Measurements from ENCODE around the gene CNBD2.
A peak's percentile ranks its signal among the peaks of the same experiment; 100 is the strongest.
"Not testable (repeated sequence)": the region's sequence is repeated elsewhere in the genome, so short reads cannot be mapped to it uniquely, and the experiment has no call there.

The CNBD2 gene

DNA sequence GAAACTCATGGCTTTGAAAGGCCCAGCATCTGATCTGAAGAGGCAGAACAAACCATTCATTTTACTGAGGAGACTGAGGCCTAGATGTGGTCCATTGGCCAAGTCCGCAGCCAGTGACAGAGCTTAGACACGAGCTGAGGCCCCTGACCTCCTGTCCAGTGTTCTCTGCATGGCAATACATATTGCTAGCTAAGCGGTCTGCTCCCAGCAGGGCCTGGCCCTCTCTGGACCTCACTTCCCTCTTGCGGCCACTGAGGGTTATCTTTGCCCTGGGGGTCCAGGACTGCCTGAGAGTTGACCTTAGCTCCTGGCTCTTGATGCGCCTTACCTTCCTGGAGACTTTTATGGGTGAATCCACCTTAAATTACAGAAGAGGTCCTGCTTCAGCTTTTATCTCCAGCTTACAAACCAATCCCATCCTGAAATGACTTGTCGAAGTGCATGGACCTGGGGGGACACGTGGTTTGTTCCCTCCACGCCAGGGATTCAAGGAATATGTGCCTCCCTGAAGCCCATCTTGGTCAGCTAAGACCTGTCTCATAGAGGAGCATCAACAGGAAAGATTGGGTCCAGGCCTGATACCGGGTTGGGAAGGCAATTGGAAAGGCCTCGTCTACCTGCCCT is 75.6 kb downstream of the CNBD2 start:
- DNase-seq (ENCODE audit: low read depth): no peak
- H3K4me3 ChIP-seq (ENCODE audit: low read length): no peak overlapping the region
- TF ChIP-seq, protein P1, sequence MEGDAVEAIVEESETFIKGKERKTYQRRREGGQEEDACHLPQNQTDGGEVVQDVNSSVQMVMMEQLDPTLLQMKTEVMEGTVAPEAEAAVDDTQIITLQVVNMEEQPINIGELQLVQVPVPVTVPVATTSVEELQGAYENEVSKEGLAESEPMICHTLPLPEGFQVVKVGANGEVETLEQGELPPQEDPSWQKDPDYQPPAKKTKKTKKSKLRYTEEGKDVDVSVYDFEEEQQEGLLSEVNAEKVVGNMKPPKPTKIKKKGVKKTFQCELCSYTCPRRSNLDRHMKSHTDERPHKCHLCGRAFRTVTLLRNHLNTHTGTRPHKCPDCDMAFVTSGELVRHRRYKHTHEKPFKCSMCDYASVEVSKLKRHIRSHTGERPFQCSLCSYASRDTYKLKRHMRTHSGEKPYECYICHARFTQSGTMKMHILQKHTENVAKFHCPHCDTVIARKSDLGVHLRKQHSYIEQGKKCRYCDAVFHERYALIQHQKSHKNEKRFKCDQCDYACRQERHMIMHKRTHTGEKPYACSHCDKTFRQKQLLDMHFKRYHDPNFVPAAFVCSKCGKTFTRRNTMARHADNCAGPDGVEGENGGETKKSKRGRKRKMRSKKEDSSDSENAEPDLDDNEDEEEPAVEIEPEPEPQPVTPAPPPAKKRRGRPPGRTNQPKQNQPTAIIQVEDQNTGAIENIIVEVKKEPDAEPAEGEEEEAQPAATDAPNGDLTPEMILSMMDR (conservative IDR thresholded peaks at IDR 0.05; ENCODE audit: low read length): no peak

DNA sequence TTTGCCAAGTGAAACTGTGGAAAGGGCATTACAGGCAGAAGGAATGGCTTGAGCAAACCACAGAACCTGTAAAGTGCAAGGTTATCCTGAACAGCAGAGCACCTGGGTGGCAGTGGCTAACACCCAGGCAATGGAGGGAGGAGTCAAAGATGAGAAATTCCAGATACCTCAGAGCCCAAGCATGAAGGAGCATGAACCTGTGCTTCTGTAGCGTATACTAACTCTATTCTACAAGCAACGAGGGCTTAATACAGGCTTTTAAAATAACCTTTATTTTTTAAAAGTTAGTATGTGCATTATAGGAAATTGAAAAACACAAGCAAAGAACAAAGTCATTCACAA is 77.0 kb downstream of the CNBD2 start:
- TF ChIP-seq, protein P1 (conservative IDR thresholded peaks at IDR 0.05; ENCODE audit: low read length): no peak
- H3K4me3 ChIP-seq (ENCODE audit: low read length): no peak overlapping the region
- DNase-seq (ENCODE audit: low read depth): no peak

DNA sequence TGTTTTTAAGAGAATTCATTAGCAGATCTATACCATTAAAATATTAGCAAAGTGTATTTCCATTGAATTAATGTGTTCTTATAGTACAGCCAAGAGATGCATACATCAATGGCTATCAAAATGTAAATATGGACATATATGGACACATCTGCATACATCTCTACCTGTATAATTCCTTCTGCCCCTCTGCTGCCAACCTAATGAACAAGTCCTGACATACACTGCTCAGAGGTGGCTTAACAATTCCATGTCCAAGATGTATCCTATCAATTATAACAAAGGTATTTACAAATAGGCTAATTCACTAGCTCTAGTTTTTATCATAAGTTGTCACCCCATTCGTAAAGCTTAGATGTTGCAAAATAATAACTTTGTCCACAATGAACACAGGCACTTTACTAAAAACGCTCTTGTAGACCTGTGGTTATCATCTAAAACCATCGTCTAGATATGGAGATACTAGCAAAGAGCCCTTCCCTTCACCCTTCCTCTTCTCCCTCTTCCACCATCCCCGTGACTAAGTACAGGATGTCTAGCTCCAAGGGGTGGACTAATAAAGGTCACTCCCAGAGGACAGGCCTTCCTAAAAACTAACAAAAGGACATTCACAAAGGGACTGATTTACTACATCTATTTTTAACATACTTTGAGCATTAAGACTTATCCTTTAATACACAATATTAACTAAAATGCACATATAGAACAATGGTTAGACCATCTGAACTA is 77.8 kb downstream of the CNBD2 start:
- not testable (repeated sequence) for H3K4me3 ChIP-seq (ENCODE audit: low read length); DNase-seq (ENCODE audit: low read depth)

DNA sequence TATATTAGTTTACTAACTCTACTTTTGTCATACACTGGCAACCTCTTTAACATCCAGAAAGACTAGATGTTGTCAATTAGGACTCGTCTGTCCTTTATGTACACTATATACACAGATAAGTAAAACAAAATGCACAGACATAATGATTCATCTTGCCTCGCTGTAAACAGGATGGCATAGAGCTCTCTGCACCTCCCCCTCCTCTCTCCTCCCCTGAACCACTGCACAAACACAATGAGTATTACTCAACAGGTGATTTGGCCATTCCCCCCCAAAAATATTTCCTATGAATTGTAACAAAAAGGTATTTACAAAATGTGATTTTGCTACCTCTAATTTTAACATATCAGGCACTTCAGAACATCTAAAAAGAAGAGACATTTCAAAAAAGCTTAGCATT is 81.0 kb downstream of the CNBD2 start:
- not testable (repeated sequence) for DNase-seq (ENCODE audit: low read depth)
- peak overlapping the region; percentile 61 for H3K4me3 ChIP-seq (ENCODE audit: low read length)

DNA sequence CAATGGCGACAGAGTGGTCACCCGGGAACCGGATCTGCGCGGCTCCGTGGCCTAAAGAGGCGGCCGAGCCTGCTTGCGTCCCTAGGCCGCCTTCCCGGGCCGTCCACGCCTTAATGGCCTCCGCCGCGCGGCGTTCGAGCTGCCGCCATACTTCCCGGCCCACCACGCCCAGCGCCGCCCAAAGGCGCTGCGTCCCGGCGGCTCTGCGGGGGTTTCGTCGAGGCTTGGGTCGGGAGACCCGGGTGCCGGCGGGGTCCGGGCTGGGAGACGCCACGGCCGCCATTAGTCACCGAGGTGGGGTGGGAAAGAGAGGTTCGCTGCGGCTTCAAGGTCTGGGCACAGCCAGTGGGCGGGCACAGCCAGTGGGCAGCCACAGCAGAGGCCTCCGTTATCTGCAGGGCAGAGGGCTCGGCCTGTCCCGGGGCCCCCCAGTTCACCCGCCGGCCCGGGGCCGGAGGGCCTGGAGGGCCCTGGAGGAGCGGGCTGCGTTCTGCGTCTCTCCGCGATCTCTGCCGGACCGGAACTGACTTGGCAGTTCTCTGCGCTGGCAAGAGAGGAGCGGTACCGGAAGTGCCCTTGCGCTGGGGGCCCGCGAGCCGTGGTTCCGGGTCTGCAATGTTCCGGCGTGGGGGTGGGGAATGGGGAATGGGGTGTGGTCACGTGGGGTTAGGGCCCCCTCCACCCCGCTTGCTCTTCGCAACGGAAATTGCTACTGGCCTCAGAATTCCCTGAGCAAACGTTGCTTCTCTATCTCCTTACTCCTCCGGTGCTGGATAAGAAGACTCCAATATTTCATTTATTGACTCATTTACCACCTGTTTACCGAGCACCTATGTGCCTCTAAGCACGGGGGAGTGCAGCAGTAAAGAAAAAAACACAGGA is 82.3 kb downstream of the CNBD2 start:
- peak overlapping the region; percentile 76 for H3K4me3 ChIP-seq (ENCODE audit: low read length)
- DNase-seq (ENCODE audit: low read depth): peak; percentile 86
- TF ChIP-seq, protein P1 (conservative IDR thresholded peaks at IDR 0.05; ENCODE audit: low read length): no peak

DNA sequence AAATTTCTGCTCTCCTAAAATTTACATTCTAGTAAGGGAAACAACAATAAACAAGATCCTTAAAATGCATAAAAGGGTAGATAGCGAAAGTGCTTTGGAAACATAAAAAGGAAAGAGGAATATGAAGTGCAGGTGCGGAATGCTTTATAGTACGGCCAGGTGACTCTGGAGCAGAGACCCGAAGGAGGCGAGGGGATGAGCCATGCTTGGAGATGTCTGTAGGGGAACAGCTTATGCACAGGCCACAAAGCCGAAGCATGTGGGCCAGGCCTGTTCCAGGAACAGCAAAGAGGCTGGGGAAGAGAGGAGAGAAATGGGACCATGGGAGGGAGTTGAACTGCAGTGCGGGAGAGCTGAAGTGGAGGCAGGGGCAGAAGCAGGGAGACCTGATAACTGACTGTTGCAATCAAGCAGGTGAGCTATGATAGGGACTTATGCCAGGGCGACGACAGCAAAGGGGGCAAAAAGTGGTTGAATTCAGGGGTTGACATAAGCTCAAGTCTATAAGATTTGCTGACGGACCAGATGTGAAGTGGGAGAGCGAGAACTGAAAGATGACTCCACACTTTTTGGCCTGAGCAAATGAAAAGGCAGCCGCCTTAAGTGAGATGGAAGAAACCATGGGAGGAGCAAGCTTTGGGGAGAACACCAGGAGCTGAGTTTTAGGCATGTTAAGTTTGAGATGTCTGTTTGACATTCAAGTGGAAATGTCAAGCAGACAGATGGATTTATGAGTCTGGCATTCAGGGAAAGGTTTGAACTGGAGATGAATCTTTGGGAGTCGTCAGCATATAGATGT is 83.1 kb downstream of the CNBD2 start:
- TF ChIP-seq, protein P1 (conservative IDR thresholded peaks at IDR 0.05; ENCODE audit: low read length): no peak
- DNase-seq (ENCODE audit: low read depth): no peak
- H3K4me3 ChIP-seq (ENCODE audit: low read length): peak overlapping the region; percentile 76

DNA sequence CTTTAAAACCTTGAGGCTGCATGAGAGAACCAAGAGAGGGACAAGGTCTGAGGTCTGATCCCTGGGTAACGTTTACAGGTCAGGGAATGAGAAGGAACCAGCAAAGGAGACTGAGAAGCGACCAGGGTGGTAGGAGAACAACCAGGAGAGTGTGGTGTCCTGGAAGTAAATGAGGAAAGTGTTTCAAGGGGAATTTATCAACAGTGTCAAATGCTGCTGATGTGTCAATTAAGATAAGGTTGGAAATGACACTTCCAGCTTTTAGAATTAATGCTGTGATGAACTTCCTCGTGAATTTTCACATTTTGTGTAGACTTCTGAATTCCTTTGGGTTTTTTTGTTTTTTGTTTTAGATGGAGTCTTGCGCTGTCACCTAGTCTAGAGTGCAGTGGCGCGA is 83.7 kb downstream of the CNBD2 start:
- no peak overlapping the region for H3K4me3 ChIP-seq (ENCODE audit: low read length)
- TF ChIP-seq, protein P1 (conservative IDR thresholded peaks at IDR 0.05; ENCODE audit: low read length): no peak
- no peak for DNase-seq (ENCODE audit: low read depth)

DNA sequence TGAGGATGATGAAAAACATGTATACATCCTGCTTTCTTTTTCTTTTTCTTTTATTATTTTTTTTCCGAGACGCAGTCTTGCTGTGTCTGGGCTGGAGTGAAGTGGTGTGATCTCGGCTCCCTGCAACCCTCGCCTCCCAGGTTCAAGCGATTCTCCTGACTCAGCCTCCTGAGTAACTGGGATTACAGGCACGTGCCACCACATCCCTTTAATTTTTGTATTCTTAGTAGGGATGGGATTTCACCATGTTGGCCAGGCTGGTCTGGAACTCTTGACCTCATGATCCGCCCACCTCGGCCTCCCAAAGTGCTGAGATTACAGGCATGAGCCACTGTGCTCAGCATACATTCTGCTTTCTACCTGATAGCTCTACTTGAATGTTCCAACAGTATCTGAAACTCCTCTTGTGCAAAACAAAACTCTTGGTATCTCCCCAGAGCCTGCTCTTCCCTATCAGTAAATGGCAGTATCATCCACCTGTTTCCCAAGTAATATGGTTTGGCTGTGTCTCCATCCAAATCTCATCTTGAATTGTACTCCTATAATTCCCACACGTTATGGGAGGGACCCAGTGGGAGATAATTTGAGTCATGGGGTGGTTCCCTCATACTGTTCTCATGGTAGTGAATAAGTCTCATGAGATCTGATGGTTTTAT is 85.6 kb downstream of the CNBD2 start:
- not testable (repeated sequence) for H3K4me3 ChIP-seq (ENCODE audit: low read length); DNase-seq (ENCODE audit: low read depth)

All from AG10803 (cell line).